Activated CD4-positive, alpha-beta memory T cell treated with anti-CD3 and anti-CD28 coated beads for 36 hours (primary cell): ENCODE results near the gene FAM131A. TPM values are rescaled to one million over a fixed set of nuclear protein-coding genes. Genes with fewer than 3 reads are reported as not detected.

Source experiments
- CTCF ChIA-PET: fragments of 350-600 bp; sonication (Branson Sonifier 250); formaldehyde crosslinking; loops from one replicate; lab custom pipeline; 2021; ENCODE audit warnings: antibody characterized with exemption, inconsistent platforms; lab: Charles Lee
- POLR2A ChIA-PET: fragments of 350-600 bp; sonication (Branson Sonifier 250); formaldehyde crosslinking; loops from one replicate; lab custom pipeline; 2021; ENCODE audit warnings: antibody characterized with exemption; lab: Charles Lee
- DNase-seq: peaks from one replicate; pipeline ENCODE4 v3.0.0-alpha.2; 2020
- H3K27ac Mint-ChIP-seq: one replicate; pipeline ENCODE4 v1.8.0; 2021; ENCODE audit warnings: mixed read lengths
- H3K27me3 Mint-ChIP-seq: one replicate; pipeline ENCODE4 v1.8.0; 2021; ENCODE audit warnings: mixed read lengths
- H3K36me3 Mint-ChIP-seq: one replicate; pipeline ENCODE4 v1.8.0; 2021; ENCODE audit warnings: mixed read lengths
- H3K4me1 Mint-ChIP-seq: one replicate; pipeline ENCODE4 v1.8.0; 2021; ENCODE audit warnings: low read depth, mixed read lengths
- H3K4me3 Mint-ChIP-seq: one replicate; pipeline ENCODE4 v1.8.0; 2021; ENCODE audit warnings: mild to moderate bottlenecking, mixed read lengths
- H3K9me3 Mint-ChIP-seq: one replicate; pipeline ENCODE4 v1.8.0; 2021; ENCODE audit warnings: mixed read lengths
- intact Hi-C: fragments of 100-400 bp; cut with micrococcal nuclease; formaldehyde crosslinking; loops from one replicate; pipeline ENCODE4 v1.15.1; 2023
- total RNA-seq, 2 experiments: library from RNA; stranded (reverse); gene quantifications; one replicate each; pipeline ENCODE4 v1.2.3, GENCODE V29; 2021

The FAM131A gene
- total RNA-seq, 2 experiments from 2014 or later, result 7.0 to 8.9 TPM

GRCh38 chr3:184352897-184353545 lies 15.6 kb downstream of the FAM131A start:
- DNase-seq, result no peak
- CTCF ChIA-PET, result interaction anchor here (1.1 to 3.7 kb wide), 11 partner anchors 8 to 189 kb away, joined by 3 to 23 read pairs (median 6); partner anchors contain the start of genes CLCN2, FAM131A and POLR2H
- Mint-ChIP-seq H3K4me1 (no peaks in the 10 kb centered on the region), H3K27ac (no peak overlapping the region), H3K4me3 (no peak overlapping the region), H3K27me3 (no peaks in the 10 kb centered on the region), H3K9me3 (no peaks in the 10 kb centered on the region), H3K36me3 (no peaks in the 10 kb centered on the region)
- POLR2A ChIA-PET, result no interaction called here
- intact Hi-C loops, result no loop called here

- Mint-ChIP-seq H3K27ac (no peak overlapping the region), H3K9me3 (no peaks in the 10 kb centered on the region), H3K27me3 (no peaks in the 10 kb centered on the region), H3K36me3 (no peaks in the 10 kb centered on the region), H3K4me1 (no peaks in the 10 kb centered on the region), H3K4me3 (no peak overlapping the region)
- no peak for DNase-seq
- POLR2A ChIA-PET, result no interaction called here
- CTCF ChIA-PET, result interaction anchor here (0.7 to 3.7 kb wide), 18 partner anchors 8 to 219 kb away, joined by 3 to 23 read pairs (median 6); partner anchors contain the start of genes CLCN2, FAM131A and POLR2H
- intact Hi-C loops, result no loop called here
Observed at GRCh38 chr3:184353546-184353941, 16.1 kb downstream of the FAM131A start.

GRCh38 chr3:184354121-184354728 lies 16.8 kb downstream of the FAM131A start:
- DNase-seq, result peak; percentile 74
- Mint-ChIP-seq H3K27ac (no peak overlapping the region), H3K36me3 (no peaks in the 10 kb centered on the region), H3K9me3 (no peaks in the 10 kb centered on the region), H3K4me3 (no peak overlapping the region), H3K4me1 (no peaks in the 10 kb centered on the region), H3K27me3 (no peaks in the 10 kb centered on the region)
- CTCF ChIA-PET, result interaction anchor here (0.6 to 3.7 kb wide), 19 partner anchors 8 to 220 kb away, joined by 3 to 23 read pairs (median 6); partner anchors contain the start of genes CLCN2, FAM131A and POLR2H
- POLR2A ChIA-PET, result no interaction called here
- intact Hi-C loops, result no loop called here

GRCh38 chr3:184354754-184355153 lies 17.4 kb downstream of the FAM131A start:
- Mint-ChIP-seq H3K9me3 (no peaks in the 10 kb centered on the region), H3K27ac (no peak overlapping the region), H3K27me3 (no peaks in the 10 kb centered on the region), H3K4me3 (no peak overlapping the region), H3K4me1 (no peaks in the 10 kb centered on the region), H3K36me3 (no peaks in the 10 kb centered on the region)
- intact Hi-C loops, result no loop called here
- DNase-seq, result no peak
- CTCF ChIA-PET, result interaction anchor here (0.6 to 3.7 kb wide), 8 partner anchors 9 to 190 kb away, joined by 3 to 23 read pairs (median 8); partner anchors contain the start of gene FAM131A
- POLR2A ChIA-PET, result no interaction called here

- intact Hi-C loops, result no loop called here
- Mint-ChIP-seq H3K9me3 (no peaks in the 10 kb centered on the region), H3K27ac (no peak overlapping the region), H3K4me3 (no peak overlapping the region), H3K4me1 (peaks cover 1% of the 10 kb centered on the region), H3K36me3 (no peaks in the 10 kb centered on the region), H3K27me3 (no peaks in the 10 kb centered on the region)
- ChIA-PET POLR2A (interaction anchor here (0.6 kb wide), 1 partner anchor 829 kb away, joined by 3 read pairs; no protein-coding TSS in a partner anchor), CTCF (interaction anchor here (0.6 to 3.7 kb wide), 7 partner anchors 10 to 189 kb away, joined by 3 to 23 read pairs (median 9); partner anchors contain the start of gene FAM131A)
- DNase-seq, result no peak
Observed at GRCh38 chr3:184355261-184356040, 18.1 kb downstream of the FAM131A start.

- Mint-ChIP-seq H3K27ac (no peak overlapping the region), H3K27me3 (no peaks in the 10 kb centered on the region), H3K36me3 (no peaks in the 10 kb centered on the region), H3K4me1 (peaks cover 6% of the 10 kb centered on the region), H3K9me3 (no peaks in the 10 kb centered on the region), H3K4me3 (no peak overlapping the region)
- ChIA-PET CTCF (interaction anchor here (1.2 kb wide), 1 partner anchor 14 kb away, joined by 3 read pairs; no protein-coding TSS in a partner anchor), POLR2A (no interaction called here)
- DNase-seq, result no peak
- intact Hi-C loops, result no loop called here
Observed at GRCh38 chr3:184357248-184358123, 20.1 kb downstream of the FAM131A start.

- peaks cover 2% of the 10 kb centered on the region for H3K36me3 Mint-ChIP-seq
- no peaks in the 10 kb centered on the region for H3K27me3 Mint-ChIP-seq
- H3K4me3 Mint-ChIP-seq, result no peak overlapping the region
- no peak for DNase-seq
- H3K4me1 Mint-ChIP-seq, result peaks cover 6% of the 10 kb centered on the region
- ChIA-PET POLR2A (no interaction called here), CTCF (interaction anchor here (1.2 kb wide), 1 partner anchor 13 kb away, joined by 3 read pairs; no protein-coding TSS in a partner anchor)
- intact Hi-C loops, result no loop called here
- H3K27ac Mint-ChIP-seq, result no peak overlapping the region
- no peaks in the 10 kb centered on the region for H3K9me3 Mint-ChIP-seq
Observed at GRCh38 chr3:184358124-184358767, 20.8 kb downstream of the FAM131A start.

- no peak for DNase-seq
- intact Hi-C loops, result no loop called here
- Mint-ChIP-seq H3K27me3 (no peaks in the 10 kb centered on the region), H3K36me3 (peaks cover 3% of the 10 kb centered on the region), H3K4me3 (no peak overlapping the region), H3K9me3 (no peaks in the 10 kb centered on the region), H3K27ac (no peak overlapping the region), H3K4me1 (peaks cover 7% of the 10 kb centered on the region)
- POLR2A ChIA-PET, result no interaction called here
- CTCF ChIA-PET, result interaction anchor here (1.2 kb wide), 1 partner anchor 13 kb away, joined by 3 read pairs; no protein-coding TSS in a partner anchor
Observed at GRCh38 chr3:184358921-184359350, 21.5 kb downstream of the FAM131A start.

GRCh38 chr3:184359610-184360009 lies 22.2 kb downstream of the FAM131A start:
- H3K36me3 Mint-ChIP-seq, result peaks cover 6% of the 10 kb centered on the region
- no peak overlapping the region for H3K4me3 Mint-ChIP-seq
- H3K9me3 Mint-ChIP-seq, result no peaks in the 10 kb centered on the region
- POLR2A ChIA-PET, result no interaction called here
- intact Hi-C loops, result loop anchor here (5.0 kb wide), 1 partner anchor 353 kb away; the partner anchor contains the start of gene MAGEF1
- H3K4me1 Mint-ChIP-seq, result peaks cover 12% of the 10 kb centered on the region
- CTCF ChIA-PET, result interaction anchor here (0.8 kb wide), 1 partner anchor 11 kb away, joined by 3 read pairs; no protein-coding TSS in a partner anchor
- no peaks in the 10 kb centered on the region for H3K27me3 Mint-ChIP-seq
- no peak for DNase-seq
- no peak overlapping the region for H3K27ac Mint-ChIP-seq

- POLR2A ChIA-PET, result no interaction called here
- H3K36me3 Mint-ChIP-seq, result peaks cover 13% of the 10 kb centered on the region
- H3K4me3 Mint-ChIP-seq, result peak overlapping the region; percentile 78
- no peak for DNase-seq
- H3K9me3 Mint-ChIP-seq, result no peaks in the 10 kb centered on the region
- intact Hi-C loops, result loop anchor here (5.0 kb wide), 1 partner anchor 352 kb away; the partner anchor contains the start of gene MAGEF1
- H3K4me1 Mint-ChIP-seq, result peaks cover 19% of the 10 kb centered on the region
- CTCF ChIA-PET, result interaction anchor here (0.8 to 2.4 kb wide), 3 partner anchors 11 to 153 kb away, joined by 3 to 8 read pairs (median 4); no protein-coding TSS in a partner anchor
- H3K27ac Mint-ChIP-seq, result peak overlapping the region; percentile 66
- H3K27me3 Mint-ChIP-seq, result no peaks in the 10 kb centered on the region
Observed at GRCh38 chr3:184360070-184360928, 22.9 kb downstream of the FAM131A start.
